Activated CD4-positive, alpha-beta memory T cell treated with anti-CD3 and anti-CD28 coated beads, Interleukin-2, amount 10 ng/mL, durations not matched to agents 7 days and 5 days (primary cell): ENCODE results near the gene HERPUD1. TPM values are rescaled to one million over a fixed set of nuclear protein-coding genes. Genes with fewer than 3 reads are reported as not detected.

Experiments used
- CTCF ChIA-PET: fragments of 350-600 bp; sonication (Branson Sonifier 250); formaldehyde crosslinking; loops from one replicate; lab custom pipeline; 2021; ENCODE audit warnings: antibody characterized with exemption, inconsistent platforms; lab: Charles Lee
- POLR2A ChIA-PET: fragments of 350-600 bp; sonication (Branson Sonifier 250); formaldehyde crosslinking; loops from one replicate; lab custom pipeline; 2021; ENCODE audit warnings: antibody characterized with exemption; lab: Charles Lee
- DNase-seq: peaks from one replicate; pipeline ENCODE4 v3.0.0-alpha.2; 2020
- H3K27ac Mint-ChIP-seq: one replicate; pipeline ENCODE4 v1.8.0; 2021; ENCODE audit warnings: mild to moderate bottlenecking, mixed read lengths
- H3K27me3 Mint-ChIP-seq: one replicate; pipeline ENCODE4 v1.8.0; 2021; ENCODE audit warnings: mixed read lengths
- H3K36me3 Mint-ChIP-seq: one replicate; pipeline ENCODE4 v1.8.0; 2021; ENCODE audit warnings: low read depth, mixed read lengths
- H3K4me1 Mint-ChIP-seq: one replicate; pipeline ENCODE4 v1.8.0; 2021; ENCODE audit warnings: mixed read lengths
- H3K4me3 Mint-ChIP-seq: one replicate; pipeline ENCODE4 v1.8.0; 2021; ENCODE audit warnings: mild to moderate bottlenecking, mixed read lengths
- H3K9me3 Mint-ChIP-seq: one replicate; pipeline ENCODE4 v1.8.0; 2021; ENCODE audit warnings: mixed read lengths
- total RNA-seq, 2 experiments: library from RNA; stranded (reverse); gene quantifications; one replicate each; pipeline ENCODE4 v1.2.3, GENCODE V29; 2021

HERPUD1 gene
- total RNA-seq, 2 experiments from 2014 or later = 166 to 171 TPM

DNA sequence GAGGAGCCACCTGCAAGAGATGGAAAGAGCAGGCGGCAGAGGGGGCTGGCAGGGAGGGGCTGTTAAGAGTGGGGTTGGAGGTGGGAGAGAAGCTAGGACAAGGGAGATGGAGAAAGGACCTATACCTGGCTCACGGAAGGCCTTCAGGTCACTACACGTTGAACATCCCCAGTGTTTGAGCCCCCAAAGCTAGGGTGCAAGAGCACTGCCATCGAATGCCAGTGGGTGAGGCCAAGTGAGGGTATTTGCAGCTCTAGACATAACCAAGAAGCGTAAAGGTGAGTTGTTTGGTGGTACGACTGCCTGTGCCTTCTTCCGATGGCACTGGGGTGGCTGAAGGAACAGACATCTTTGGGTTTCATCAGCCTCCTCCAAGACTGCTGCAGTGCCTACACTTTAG, 17.0 kb upstream of the HERPUD1 start:
- CTCF ChIA-PET = no interaction called here
- POLR2A ChIA-PET = interaction anchor here (1.4 kb wide), 1 partner anchor 17 kb away, joined by 6 read pairs; the partner anchor contains the start of gene HERPUD1
- DNase-seq = no peak

DNA sequence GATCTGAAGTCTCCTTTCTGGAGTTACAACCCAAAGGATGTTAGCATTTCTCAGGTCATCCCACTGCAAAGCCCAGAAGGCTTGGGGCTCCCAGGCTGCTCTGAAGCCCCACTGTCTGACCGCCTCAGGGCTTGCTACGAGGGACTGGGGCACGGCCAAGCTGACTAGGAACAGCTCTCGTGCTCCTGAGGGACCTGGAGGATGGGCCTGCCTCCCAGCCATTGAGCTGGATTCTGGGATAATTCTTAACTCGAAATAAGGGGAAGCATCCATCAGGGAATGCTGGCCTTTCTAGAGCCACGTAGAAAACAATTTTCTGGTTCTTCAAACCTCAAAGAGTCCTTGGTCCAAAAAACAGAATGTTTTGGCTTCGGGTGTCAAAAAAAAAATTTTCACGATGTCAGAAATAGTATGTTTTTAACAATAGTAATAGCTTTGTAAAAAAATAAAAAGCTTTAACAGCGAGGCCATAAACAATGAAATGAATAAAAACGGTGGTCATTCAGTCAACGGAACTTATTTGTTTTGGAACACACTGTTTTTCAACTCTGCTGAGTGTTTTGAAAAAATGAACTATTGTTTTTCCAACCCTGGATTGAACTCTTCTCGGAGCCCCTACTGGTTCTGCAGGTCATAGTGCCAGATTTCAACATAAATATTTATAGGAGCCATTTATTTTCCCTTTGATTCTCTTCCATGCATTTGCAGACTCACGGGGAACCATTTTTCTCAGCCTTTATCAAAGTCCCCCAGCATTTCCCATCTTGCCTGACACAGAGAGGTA, 16.4 kb upstream of the HERPUD1 start:
- no peaks in the 10 kb centered on the region for H3K36me3 Mint-ChIP-seq
- no peaks in the 10 kb centered on the region for H3K9me3 Mint-ChIP-seq
- no peak overlapping the region for H3K4me3 Mint-ChIP-seq
- peaks cover 44% of the 10 kb centered on the region for H3K4me1 Mint-ChIP-seq
- ChIA-PET POLR2A (interaction anchor here (1.4 kb wide), 1 partner anchor 16 kb away, joined by 6 read pairs; the partner anchor contains the start of gene HERPUD1), CTCF (no interaction called here)
- no peak for DNase-seq
- peak overlapping the region; percentile 36 for H3K27ac Mint-ChIP-seq
- peaks cover 4% of the 10 kb centered on the region for H3K27me3 Mint-ChIP-seq

More for the DNA sequence above, 17.0 kb upstream of the HERPUD1 start:
- Mint-ChIP-seq H3K9me3 (no peaks in the 10 kb centered on the region), H3K4me3 (no peak overlapping the region), H3K36me3 (no peaks in the 10 kb centered on the region), H3K4me1 (peaks cover 44% of the 10 kb centered on the region), H3K27ac (no peak overlapping the region), H3K27me3 (peaks cover 4% of the 10 kb centered on the region)

DNA sequence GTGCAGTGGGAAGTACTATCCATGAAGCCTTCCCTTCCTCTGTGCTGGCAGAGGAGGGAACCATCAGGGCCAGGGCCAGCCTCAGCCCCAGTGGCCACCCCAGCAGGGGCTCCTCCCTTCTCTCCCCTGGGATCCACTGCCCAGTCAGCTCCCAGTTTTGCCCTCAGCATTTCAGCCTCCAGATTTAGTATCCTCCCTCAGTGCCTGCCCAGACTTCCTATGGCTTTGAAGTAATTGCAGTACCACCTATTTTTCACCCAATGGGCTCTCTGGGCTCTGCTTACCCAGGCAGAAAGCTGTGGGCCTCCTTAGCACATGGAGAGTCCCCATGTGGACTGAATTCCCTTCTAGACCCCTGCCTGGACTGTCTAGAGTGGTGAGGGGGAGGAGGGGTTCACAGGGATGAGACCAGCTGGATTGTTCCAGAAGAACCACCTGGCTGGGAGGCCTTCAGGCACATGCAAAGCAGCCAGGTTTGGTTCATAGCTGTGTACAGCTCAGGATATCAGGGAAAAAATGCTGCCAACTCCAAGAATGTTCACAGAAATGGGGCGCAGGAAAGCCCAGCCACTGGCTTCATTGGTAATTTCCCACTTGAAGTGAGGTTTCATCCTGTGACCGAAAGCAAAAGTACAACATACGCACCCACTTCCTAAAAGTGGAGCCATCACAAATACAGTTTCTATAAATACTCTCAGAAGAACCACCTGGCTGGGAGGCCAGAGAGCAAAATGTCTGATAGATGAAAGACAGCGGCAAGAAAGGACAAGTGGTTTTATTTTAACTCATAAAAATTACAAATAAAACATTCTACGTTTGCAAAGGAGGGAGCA, 15.2 kb upstream of the HERPUD1 start:
- H3K27ac Mint-ChIP-seq = peak overlapping the region; percentile 60
- no peak overlapping the region for H3K4me3 Mint-ChIP-seq
- H3K27me3 Mint-ChIP-seq = peaks cover 4% of the 10 kb centered on the region
- no peaks in the 10 kb centered on the region for H3K9me3 Mint-ChIP-seq
- ChIA-PET POLR2A (interaction anchor here (0.8 to 6.8 kb wide), 6 partner anchors 11 to 53 kb away, joined by 3 to 100 read pairs (median 4); partner anchors contain the start of gene HERPUD1), CTCF (no interaction called here)
- DNase-seq = peak; percentile 45
- peaks cover 32% of the 10 kb centered on the region for H3K4me1 Mint-ChIP-seq
- H3K36me3 Mint-ChIP-seq = no peaks in the 10 kb centered on the region

DNA sequence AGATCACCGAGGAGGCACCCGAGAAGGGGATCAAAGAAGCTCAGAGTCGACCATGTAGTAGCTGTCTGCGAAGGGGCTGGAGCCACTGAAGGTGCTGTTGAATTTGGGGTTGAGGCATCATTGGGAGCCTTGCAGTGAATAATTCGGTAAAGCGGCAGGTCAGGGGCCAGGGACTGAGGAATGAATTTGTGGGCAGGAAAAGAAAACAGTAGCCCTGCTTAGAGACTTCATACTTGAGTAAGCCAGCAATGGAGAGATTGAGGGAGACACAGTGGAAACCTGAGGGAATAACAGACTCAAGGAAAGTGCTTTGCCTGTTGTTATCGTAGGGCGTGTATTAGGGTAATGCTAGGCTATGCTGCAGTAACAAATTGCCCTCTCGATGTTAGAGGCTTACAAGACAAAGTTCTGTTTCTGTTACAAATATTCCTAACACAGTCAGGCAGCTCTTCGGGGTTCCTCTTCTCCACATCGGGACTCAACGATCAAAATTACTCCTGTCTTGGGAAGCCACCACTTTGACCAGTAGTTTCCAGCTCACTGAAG, 13.4 kb upstream of the HERPUD1 start:
- no peaks in the 10 kb centered on the region for H3K36me3 Mint-ChIP-seq
- no peak overlapping the region for H3K4me3 Mint-ChIP-seq
- H3K4me1 Mint-ChIP-seq = peaks cover 27% of the 10 kb centered on the region
- ChIA-PET POLR2A (interaction anchor here (2.8 to 6.8 kb wide), 2 partner anchors 15 to 20 kb away, joined by 10 to 100 read pairs; partner anchors contain the start of gene HERPUD1), CTCF (interaction anchor here (1.7 to 1.9 kb wide), 2 partner anchors 12 to 46 kb away, joined by 3 to 6 read pairs; no protein-coding TSS in a partner anchor)
- H3K9me3 Mint-ChIP-seq = no peaks in the 10 kb centered on the region
- no peak for DNase-seq
- H3K27ac Mint-ChIP-seq = peak overlapping the region; percentile 0
- H3K27me3 Mint-ChIP-seq = no peaks in the 10 kb centered on the region

DNA sequence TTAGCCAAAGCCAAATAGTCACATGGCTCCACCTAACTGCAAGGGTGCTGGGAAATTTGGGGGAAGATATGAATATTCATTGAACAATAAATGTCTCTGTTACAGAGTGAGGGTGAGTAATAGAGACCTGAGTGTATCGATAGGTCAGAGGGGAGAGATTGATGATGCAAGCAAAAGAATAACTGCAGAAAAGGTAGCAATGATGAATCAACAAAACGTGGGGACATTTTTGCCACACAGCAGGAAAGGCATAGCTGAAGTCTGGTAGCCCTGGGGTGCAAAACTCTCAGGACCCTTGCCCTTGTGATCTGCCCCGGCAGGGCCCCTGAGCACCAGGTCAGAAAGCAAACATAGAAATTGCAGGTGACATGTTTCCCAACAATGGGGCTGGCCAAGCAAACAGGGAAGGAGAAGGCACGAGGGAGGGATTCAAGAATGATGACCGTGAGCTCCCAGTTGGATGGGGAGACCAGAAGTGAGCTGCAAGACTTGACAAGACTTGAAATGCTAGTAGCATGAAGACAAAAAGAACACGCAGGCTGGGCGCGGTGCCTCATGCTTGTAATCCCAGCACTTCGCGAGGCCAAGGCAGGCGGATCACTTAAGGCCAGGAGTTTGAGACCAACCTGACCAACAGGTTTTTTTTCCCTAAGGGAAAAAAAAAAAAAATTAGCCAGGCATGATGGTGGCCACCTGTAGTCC, 12.7 kb upstream of the HERPUD1 start:
- Mint-ChIP-seq H3K27me3 (no peaks in the 10 kb centered on the region), H3K27ac (no peak overlapping the region), H3K4me3 (no peak overlapping the region), H3K36me3 (no peaks in the 10 kb centered on the region), H3K9me3 (no peaks in the 10 kb centered on the region), H3K4me1 (peaks cover 29% of the 10 kb centered on the region)
- ChIA-PET CTCF (interaction anchor here (1.7 to 1.9 kb wide), 2 partner anchors 11 to 45 kb away, joined by 3 to 6 read pairs; no protein-coding TSS in a partner anchor), POLR2A (interaction anchor here (1.1 to 6.8 kb wide), 3 partner anchors 14 to 26 kb away, joined by 4 to 100 read pairs (median 7); partner anchors contain the start of gene HERPUD1)
- no peak for DNase-seq

DNA sequence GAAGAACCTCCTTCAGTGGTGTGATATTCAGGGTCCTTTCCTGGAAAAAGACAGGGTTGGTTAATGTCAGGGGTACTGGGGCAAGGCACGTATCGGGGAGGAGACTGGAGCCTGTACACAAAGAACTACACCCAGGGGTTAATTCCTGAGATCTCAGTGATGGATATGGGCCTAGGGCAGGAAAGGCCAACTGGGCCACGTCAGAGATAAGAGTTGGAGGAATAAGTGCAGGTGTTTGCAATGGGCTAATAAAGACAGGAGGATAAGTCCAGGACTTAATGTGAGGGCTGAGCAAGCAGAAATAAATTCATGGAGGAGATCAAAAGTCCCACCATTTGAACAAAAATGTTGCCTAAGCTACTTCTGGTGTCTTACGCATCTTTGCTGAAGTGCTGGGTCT, 10.4 kb upstream of the HERPUD1 start:
- Mint-ChIP-seq H3K27me3 (no peaks in the 10 kb centered on the region), H3K4me3 (no peak overlapping the region), H3K27ac (no peak overlapping the region), H3K4me1 (peaks cover 29% of the 10 kb centered on the region), H3K9me3 (no peaks in the 10 kb centered on the region), H3K36me3 (no peaks in the 10 kb centered on the region)
- CTCF ChIA-PET = no interaction called here
- no peak for DNase-seq
- POLR2A ChIA-PET = interaction anchor here (6.8 kb wide), 1 partner anchor 12 kb away, joined by 100 read pairs; the partner anchor contains the start of gene HERPUD1

DNA sequence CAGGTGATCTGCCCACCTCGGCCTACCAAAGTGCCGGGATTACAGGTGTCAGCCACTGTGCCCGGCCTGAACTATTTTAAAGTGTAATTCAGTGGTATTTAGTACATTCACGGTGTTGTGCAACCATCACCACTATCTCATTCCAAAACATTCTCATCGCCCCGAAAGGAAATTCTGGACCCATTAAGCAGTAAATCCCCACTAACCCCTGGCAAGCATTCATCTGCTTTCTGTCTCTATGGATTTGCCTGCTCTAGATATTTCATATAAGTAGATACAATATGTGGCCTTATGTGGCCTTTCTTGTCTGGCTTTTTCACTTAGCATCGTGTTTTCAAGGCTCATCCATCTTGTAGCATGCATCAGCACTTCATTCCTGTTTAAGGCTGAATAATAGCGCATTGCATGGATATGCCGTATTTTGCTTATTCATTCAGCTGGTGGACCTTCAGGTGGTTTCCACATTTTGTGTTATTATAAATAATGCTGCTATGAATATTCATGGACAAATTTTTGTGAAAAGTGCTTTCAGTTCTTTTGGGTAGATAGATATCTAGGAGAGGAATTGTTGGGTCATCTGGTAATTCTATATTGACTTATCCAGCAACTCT, 8.4 kb upstream of the HERPUD1 start:
- Mint-ChIP-seq H3K27me3 (peaks cover 2% of the 10 kb centered on the region), H3K27ac (no peak overlapping the region), H3K4me1 (peaks cover 11% of the 10 kb centered on the region), H3K36me3 (no peaks in the 10 kb centered on the region), H3K9me3 (no peaks in the 10 kb centered on the region), H3K4me3 (no peak overlapping the region)
- no peak for DNase-seq
- ChIA-PET CTCF (no interaction called here), POLR2A (no interaction called here)

DNA sequence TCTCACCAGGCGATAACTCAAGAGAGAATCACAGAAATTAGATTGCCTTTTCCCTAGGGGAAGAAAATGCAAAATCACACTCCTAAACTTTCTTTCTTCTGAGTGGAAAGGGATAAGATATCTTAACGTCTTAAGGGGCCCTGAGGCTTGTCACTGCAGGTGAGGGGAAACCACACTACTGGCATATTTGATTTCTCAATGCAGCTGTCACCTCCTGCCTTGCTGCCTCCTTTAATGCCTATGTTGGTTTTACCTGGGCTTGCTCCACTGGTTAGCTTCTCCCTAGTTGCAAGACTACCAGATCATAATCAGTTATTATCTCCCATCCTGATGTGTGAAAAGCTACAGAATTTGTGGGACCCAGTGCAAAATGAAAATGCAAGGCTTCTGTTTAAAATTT, 4.5 kb upstream of the HERPUD1 start:
- Mint-ChIP-seq H3K4me1 (peaks cover 16% of the 10 kb centered on the region), H3K4me3 (no peak overlapping the region), H3K27me3 (peaks cover 2% of the 10 kb centered on the region), H3K27ac (no peak overlapping the region), H3K36me3 (peaks cover 2% of the 10 kb centered on the region), H3K9me3 (no peaks in the 10 kb centered on the region)
- POLR2A ChIA-PET = interaction anchor here (0.6 to 1.6 kb wide), 2 partner anchors 11 to 18 kb away, joined by 3 to 4 read pairs; no protein-coding TSS in a partner anchor
- no peak for DNase-seq
- CTCF ChIA-PET = interaction anchor here (0.9 to 1.3 kb wide), 2 partner anchors 36 to 254 kb away, joined by 3 read pairs; no protein-coding TSS in a partner anchor

DNA sequence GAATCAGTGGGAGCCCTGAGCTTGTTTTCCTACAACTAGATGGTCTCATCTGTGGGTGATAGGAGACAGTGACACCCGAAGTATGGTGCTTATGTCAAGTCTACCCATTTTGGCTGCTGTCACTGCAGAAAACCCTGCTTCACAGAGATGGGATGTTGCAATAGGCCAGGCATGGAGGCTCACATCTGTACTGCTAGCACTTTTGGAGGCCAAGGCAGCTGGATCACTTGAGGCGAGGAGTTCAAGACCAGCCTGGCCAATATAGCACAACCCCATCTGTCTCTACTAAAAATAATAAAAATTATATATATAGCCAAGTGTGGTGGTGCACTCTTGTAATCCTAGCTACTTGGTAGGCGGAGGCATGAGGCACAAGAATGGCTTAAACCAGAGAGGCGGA, 2.3 kb upstream of the HERPUD1 start:
- Mint-ChIP-seq H3K36me3 (peaks cover 23% of the 10 kb centered on the region), H3K27me3 (peaks cover 2% of the 10 kb centered on the region), H3K27ac (no peak overlapping the region), H3K9me3 (no peaks in the 10 kb centered on the region), H3K4me1 (peaks cover 18% of the 10 kb centered on the region), H3K4me3 (no peak overlapping the region)
- POLR2A ChIA-PET = interaction anchor here (3.0 to 6.6 kb wide), 2 partner anchors 10 to 15 kb away, joined by 18 to 140 read pairs; no protein-coding TSS in a partner anchor
- CTCF ChIA-PET = interaction anchor here (1.9 kb wide), 1 partner anchor 11 kb away, joined by 6 read pairs; no protein-coding TSS in a partner anchor
- DNase-seq = no peak

DNA sequence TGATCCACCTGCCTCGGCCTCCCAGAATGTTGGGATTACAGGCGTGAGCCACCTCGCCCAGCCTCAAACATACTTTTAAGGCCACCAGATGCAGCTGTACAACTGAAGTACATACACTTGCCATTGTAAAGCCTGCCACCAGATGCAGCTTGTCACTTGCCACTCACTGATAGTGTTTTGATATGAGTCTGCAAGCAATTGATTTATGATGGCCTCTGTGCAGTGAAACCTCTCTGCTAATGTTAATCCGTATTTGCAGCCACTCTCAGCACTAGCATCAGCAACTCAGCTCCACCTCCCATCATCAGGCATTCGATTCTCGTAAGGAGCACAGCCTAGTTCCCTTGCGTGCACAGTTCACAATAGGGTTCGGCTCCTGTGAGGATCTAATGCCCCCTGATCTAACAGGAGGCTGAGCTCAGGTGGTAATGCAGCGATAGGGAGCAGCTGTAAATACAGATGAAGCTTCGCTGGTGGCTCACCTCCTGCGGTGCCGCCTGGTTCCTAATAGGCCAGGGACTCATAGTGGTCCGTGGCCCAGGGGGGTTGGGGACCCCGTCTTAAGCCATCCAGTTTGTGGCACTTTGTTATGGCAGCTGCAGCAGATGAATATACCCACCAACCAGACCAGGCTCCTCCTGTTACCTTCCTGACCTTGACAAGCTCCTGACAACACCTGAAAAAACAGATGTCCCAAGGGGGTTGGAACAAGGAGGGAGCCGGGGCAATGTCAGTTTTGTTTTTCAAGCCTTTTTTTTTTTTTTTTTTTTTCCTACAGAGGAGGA, 1.3 kb upstream of the HERPUD1 start:
- Mint-ChIP-seq H3K27ac (peak overlapping the region; percentile 96), H3K4me1 (peaks cover 25% of the 10 kb centered on the region), H3K27me3 (peaks cover 2% of the 10 kb centered on the region), H3K9me3 (no peaks in the 10 kb centered on the region), H3K36me3 (peaks cover 33% of the 10 kb centered on the region), H3K4me3 (peak overlapping the region; percentile 98)
- ChIA-PET POLR2A (interaction anchor here (1.0 to 6.8 kb wide), 15 partner anchors 9 to 248 kb away, joined by 3 to 140 read pairs (median 9); partner anchors contain the start of genes NLRC5 and SLC12A3), CTCF (interaction anchor here (0.9 to 1.9 kb wide), 3 partner anchors 10 to 61 kb away, joined by 3 to 6 read pairs (median 4); no protein-coding TSS in a partner anchor)
- no peak for DNase-seq
